ENCODE results near the gene PIK3AP1. TPM values are rescaled to one million over a fixed set of nuclear protein-coding genes. Genes with fewer than 3 reads are reported as not detected.

Gene PIK3AP1
- polyA plus RNA-seq, 2 donors = 0.31 to 0.47 TPM

GRCh38 chr10:96642530-96642929 lies 77.8 kb downstream of the PIK3AP1 start:
- H3K9me3 ChIP-seq (ENCODE audit: control insufficient read depth in 2 of 2, insufficient read depth in 1 of 2, low read depth in 1 of 2, low read length in 1 of 2) = no peaks in the 10 kb centered on the region
- WGBS, 2 donors = 23 to 61% methylated on average over 3 of the region's 3 CpGs
- no peaks in the 10 kb centered on the region for H3K36me3 ChIP-seq (ENCODE audit: control insufficient read depth in 2 of 2, insufficient read depth in 2 of 2, low read length in 1 of 2)
- no peak overlapping the region for H3K4me3 ChIP-seq (ENCODE audit: low read depth in 1 of 2, low read length in 2 of 2)
- H3K4me1 ChIP-seq (ENCODE audit: control insufficient read depth in 2 of 2, insufficient read depth in 2 of 2, low read length in 1 of 2) = no peaks in the 10 kb centered on the region
- H3K27me3 ChIP-seq (ENCODE audit: control insufficient read depth in 1 of 2, insufficient read depth in 2 of 2, low read length in 2 of 2) = no peaks in the 10 kb centered on the region
- no peak overlapping the region for H3K27ac ChIP-seq (ENCODE audit: low read depth in 2 of 2, low read length in 1 of 2)

GRCh38 chr10:96641396-96642295 lies 78.7 kb downstream of the PIK3AP1 start:
- Histone ChIP-seq H3K4me1 (ENCODE audit: control insufficient read depth in 2 of 2, insufficient read depth in 2 of 2, low read length in 1 of 2) (no peaks in the 10 kb centered on the region), H3K27ac (ENCODE audit: low read depth in 2 of 2, low read length in 1 of 2) (no peak overlapping the region), H3K27me3 (ENCODE audit: control insufficient read depth in 1 of 2, insufficient read depth in 2 of 2, low read length in 2 of 2) (no peaks in the 10 kb centered on the region), H3K36me3 (ENCODE audit: control insufficient read depth in 2 of 2, insufficient read depth in 2 of 2, low read length in 1 of 2) (no peaks in the 10 kb centered on the region), H3K9me3 (ENCODE audit: control insufficient read depth in 2 of 2, insufficient read depth in 1 of 2, low read depth in 1 of 2, low read length in 1 of 2) (no peaks in the 10 kb centered on the region), H3K4me3 (ENCODE audit: low read depth in 1 of 2, low read length in 2 of 2) (no peak overlapping the region)
- WGBS, 2 donors = 71 to 81% methylated on average over 12 of the region's 12 CpGs

- Histone ChIP-seq H3K4me3 (ENCODE audit: low read depth in 1 of 2, low read length in 2 of 2) (no peak overlapping the region), H3K27ac (ENCODE audit: low read depth in 2 of 2, low read length in 1 of 2) (no peak overlapping the region), H3K4me1 (ENCODE audit: control insufficient read depth in 2 of 2, insufficient read depth in 2 of 2, low read length in 1 of 2) (no peaks in the 10 kb centered on the region), H3K27me3 (ENCODE audit: control insufficient read depth in 1 of 2, insufficient read depth in 2 of 2, low read length in 2 of 2) (no peaks in the 10 kb centered on the region), H3K36me3 (ENCODE audit: control insufficient read depth in 2 of 2, insufficient read depth in 2 of 2, low read length in 1 of 2) (no peaks in the 10 kb centered on the region), H3K9me3 (ENCODE audit: control insufficient read depth in 2 of 2, insufficient read depth in 1 of 2, low read depth in 1 of 2, low read length in 1 of 2) (no peaks in the 10 kb centered on the region)
- WGBS, 2 donors = 78% methylated on average over 4 of the region's 4 CpGs
These were observed 80.4 kb downstream of the PIK3AP1 start for GRCh38 chr10:96639899-96640298.

- Histone ChIP-seq H3K27ac (ENCODE audit: low read depth in 2 of 2, low read length in 1 of 2) (no peak overlapping the region), H3K4me1 (ENCODE audit: control insufficient read depth in 2 of 2, insufficient read depth in 2 of 2, low read length in 1 of 2) (no peaks in the 10 kb centered on the region), H3K27me3 (ENCODE audit: control insufficient read depth in 1 of 2, insufficient read depth in 2 of 2, low read length in 2 of 2) (no peaks in the 10 kb centered on the region), H3K36me3 (ENCODE audit: control insufficient read depth in 2 of 2, insufficient read depth in 2 of 2, low read length in 1 of 2) (no peaks in the 10 kb centered on the region), H3K9me3 (ENCODE audit: control insufficient read depth in 2 of 2, insufficient read depth in 1 of 2, low read depth in 1 of 2, low read length in 1 of 2) (no peaks in the 10 kb centered on the region), H3K4me3 (ENCODE audit: low read depth in 1 of 2, low read length in 2 of 2) (no peak overlapping the region)
- 76 to 84% methylated on average over 6 of the region's 6 CpGs for WGBS, 2 donors
These were observed 81.6 kb downstream of the PIK3AP1 start for GRCh38 chr10:96638696-96639095.

- no peaks in the 10 kb centered on the region for H3K36me3 ChIP-seq (ENCODE audit: control insufficient read depth in 2 of 2, insufficient read depth in 2 of 2, low read length in 1 of 2)
- H3K9me3 ChIP-seq (ENCODE audit: control insufficient read depth in 2 of 2, insufficient read depth in 1 of 2, low read depth in 1 of 2, low read length in 1 of 2) = no peaks in the 10 kb centered on the region
- no peaks in the 10 kb centered on the region for H3K27me3 ChIP-seq (ENCODE audit: control insufficient read depth in 1 of 2, insufficient read depth in 2 of 2, low read length in 2 of 2)
- H3K27ac ChIP-seq (ENCODE audit: low read depth in 2 of 2, low read length in 1 of 2) = no peak overlapping the region
- 78 to 82% methylated on average over 3 of the region's 3 CpGs for WGBS, 2 donors
- no peaks in the 10 kb centered on the region for H3K4me1 ChIP-seq (ENCODE audit: control insufficient read depth in 2 of 2, insufficient read depth in 2 of 2, low read length in 1 of 2)
- H3K4me3 ChIP-seq (ENCODE audit: low read depth in 1 of 2, low read length in 2 of 2) = no peak overlapping the region
These were observed 82.2 kb downstream of the PIK3AP1 start for GRCh38 chr10:96638120-96638519.

- WGBS, 2 donors = 72 to 79% methylated on average over 4 of the region's 4 CpGs
- Histone ChIP-seq H3K36me3 (ENCODE audit: control insufficient read depth in 2 of 2, insufficient read depth in 2 of 2, low read length in 1 of 2) (no peaks in the 10 kb centered on the region), H3K4me3 (ENCODE audit: low read depth in 1 of 2, low read length in 2 of 2) (no peak overlapping the region), H3K27ac (ENCODE audit: low read depth in 2 of 2, low read length in 1 of 2) (no peak overlapping the region), H3K4me1 (ENCODE audit: control insufficient read depth in 2 of 2, insufficient read depth in 2 of 2, low read length in 1 of 2) (no peaks in the 10 kb centered on the region), H3K9me3 (ENCODE audit: control insufficient read depth in 2 of 2, insufficient read depth in 1 of 2, low read depth in 1 of 2, low read length in 1 of 2) (no peaks in the 10 kb centered on the region), H3K27me3 (ENCODE audit: control insufficient read depth in 1 of 2, insufficient read depth in 2 of 2, low read length in 2 of 2) (no peaks in the 10 kb centered on the region)
These were observed 82.6 kb downstream of the PIK3AP1 start for GRCh38 chr10:96637709-96638108.

GRCh38 chr10:96636551-96636950 lies 83.8 kb downstream of the PIK3AP1 start:
- Histone ChIP-seq H3K4me1 (ENCODE audit: control insufficient read depth in 2 of 2, insufficient read depth in 2 of 2, low read length in 1 of 2) (no peaks in the 10 kb centered on the region), H3K27ac (ENCODE audit: low read depth in 2 of 2, low read length in 1 of 2) (no peak overlapping the region), H3K4me3 (ENCODE audit: low read depth in 1 of 2, low read length in 2 of 2) (no peak overlapping the region), H3K36me3 (ENCODE audit: control insufficient read depth in 2 of 2, insufficient read depth in 2 of 2, low read length in 1 of 2) (no peaks in the 10 kb centered on the region), H3K9me3 (ENCODE audit: control insufficient read depth in 2 of 2, insufficient read depth in 1 of 2, low read depth in 1 of 2, low read length in 1 of 2) (no peaks in the 10 kb centered on the region), H3K27me3 (ENCODE audit: control insufficient read depth in 1 of 2, insufficient read depth in 2 of 2, low read length in 2 of 2) (no peaks in the 10 kb centered on the region)
- 61 to 66% methylated on average over 1 of the region's 1 CpG for WGBS, 2 donors

- 45 to 59% methylated on average over 4 of the region's 4 CpGs for WGBS, 2 donors
- Histone ChIP-seq H3K4me1 (ENCODE audit: control insufficient read depth in 2 of 2, insufficient read depth in 2 of 2, low read length in 1 of 2) (no peaks in the 10 kb centered on the region), H3K27ac (ENCODE audit: low read depth in 2 of 2, low read length in 1 of 2) (no peak overlapping the region)
These were observed 87.2 kb downstream of the PIK3AP1 start for GRCh38 chr10:96632974-96633710.

GRCh38 chr10:96627292-96627691 lies 93.0 kb downstream of the PIK3AP1 start:
- H3K4me3 ChIP-seq (ENCODE audit: low read depth in 1 of 2, low read length in 2 of 2) = no peak overlapping the region
- no peaks in the 10 kb centered on the region for H3K27me3 ChIP-seq (ENCODE audit: control insufficient read depth in 1 of 2, insufficient read depth in 2 of 2, low read length in 2 of 2)
- no peaks in the 10 kb centered on the region for H3K9me3 ChIP-seq (ENCODE audit: control insufficient read depth in 2 of 2, insufficient read depth in 1 of 2, low read depth in 1 of 2, low read length in 1 of 2)
- H3K36me3 ChIP-seq (ENCODE audit: control insufficient read depth in 2 of 2, insufficient read depth in 2 of 2, low read length in 1 of 2) = no peaks in the 10 kb centered on the region
- no peaks in the 10 kb centered on the region for H3K4me1 ChIP-seq (ENCODE audit: control insufficient read depth in 2 of 2, insufficient read depth in 2 of 2, low read length in 1 of 2)
- H3K27ac ChIP-seq (ENCODE audit: low read depth in 2 of 2, low read length in 1 of 2) = no peak overlapping the region
- 78 to 84% methylated on average over 1 of the region's 1 CpG for WGBS, 2 donors

More at GRCh38 chr10:96632974-96633710, 87.2 kb downstream of the PIK3AP1 start:
- Histone ChIP-seq H3K36me3 (ENCODE audit: control insufficient read depth in 2 of 2, insufficient read depth in 2 of 2, low read length in 1 of 2) (no peaks in the 10 kb centered on the region), H3K9me3 (ENCODE audit: control insufficient read depth in 2 of 2, insufficient read depth in 1 of 2, low read depth in 1 of 2, low read length in 1 of 2) (no peaks in the 10 kb centered on the region), H3K4me3 (ENCODE audit: low read depth in 1 of 2, low read length in 2 of 2) (no peak overlapping the region), H3K27me3 (ENCODE audit: control insufficient read depth in 1 of 2, insufficient read depth in 2 of 2, low read length in 2 of 2) (no peaks in the 10 kb centered on the region)

All from esophagus (tissue), 2 donors.